HepG2 (cell line): ENCODE results near the gene NRGN. TPM values are rescaled to one million over a fixed set of nuclear protein-coding genes. Genes with fewer than 3 reads are reported as not detected.

Source experiments
- CBX5 ChIP-seq: sonication (generic); formaldehyde crosslinking; IDR thresholded peaks from 2 replicates; pipeline ENCODE4 v1.4.0; 2020; ENCODE audit warnings: missing genetic modification reagents, borderline replicate concordance
- CHCHD3 ChIP-seq: sonication (generic); formaldehyde crosslinking; IDR thresholded peaks from 2 replicates; pipeline ENCODE4 v1.8.0; 2022; ENCODE audit warnings: mild to moderate bottlenecking, missing genetic modification reagents, moderate library complexity
- EZH2 ChIP-seq: conservative IDR thresholded peaks from 2 replicates; pipeline ENCODE4 v1.6.1; 2012; ENCODE audit warnings: mild to moderate bottlenecking, low read depth, low read length, moderate library complexity
- FOXC1 ChIP-seq: sonication (generic); formaldehyde crosslinking; IDR thresholded peaks from 2 replicates; pipeline ENCODE4 v1.8.0; 2022; ENCODE audit warnings: mild to moderate bottlenecking, missing genetic modification reagents, borderline replicate concordance
- IRF1 ChIP-seq: sonication (generic); formaldehyde crosslinking; IDR thresholded peaks from 2 replicates; pipeline ENCODE4 v1.4.0; 2020; ENCODE audit warnings: low read depth, mild to moderate bottlenecking, missing genetic modification reagents
- LCORL ChIP-seq, 2 experiments: fragments of 450-650 bp in 1 of 2; sonication (generic) in 1 of 2; formaldehyde crosslinking in 1 of 2; IDR thresholded peaks; 2 replicates each; pipeline versions ENCODE4 v1.5.0 to v1.6.1; 2017 to 2020; ENCODE audit warnings: antibody characterized with exemption in 1 of 2, missing genetic modification reagents in 1 of 2
- MTA3 ChIP-seq: sonication (generic); formaldehyde crosslinking; IDR thresholded peaks from 2 replicates; pipeline ENCODE4 v1.4.0; 2020; ENCODE audit warnings: missing genetic modification reagents
- MXD4 ChIP-seq: IDR thresholded peaks from 2 replicates; pipeline ENCODE4 v1.6.1; 2016; ENCODE audit warnings: mild to moderate bottlenecking, missing biosample characterization, missing genetic modification reagents
- MYPOP ChIP-seq: sonication (generic); formaldehyde crosslinking; IDR thresholded peaks from 2 replicates; pipeline ENCODE4 v1.8.1; 2023; ENCODE audit warnings: mild to moderate bottlenecking, moderate library complexity, missing genetic modification reagents
- PATZ1 ChIP-seq: sonication (generic); formaldehyde crosslinking; IDR thresholded peaks from 2 replicates; pipeline ENCODE4 v1.4.0; 2020; ENCODE audit warnings: missing genetic modification reagents
- PHF20 ChIP-seq: sonication (generic); formaldehyde crosslinking; IDR thresholded peaks from 2 replicates; pipeline ENCODE4 v1.5.0; 2020; ENCODE audit warnings: mild to moderate bottlenecking, missing genetic modification reagents
- SATB2 ChIP-seq: sonication (generic); formaldehyde crosslinking; IDR thresholded peaks from 2 replicates; pipeline ENCODE4 v1.5.0; 2020; ENCODE audit warnings: missing genetic modification reagents
- TOE1 ChIP-seq: sonication (generic); formaldehyde crosslinking; IDR thresholded peaks from 2 replicates; pipeline ENCODE4 v1.4.0; 2020; ENCODE audit warnings: mild to moderate bottlenecking, missing genetic modification reagents
- ZBTB39 ChIP-seq: sonication (generic); formaldehyde crosslinking; IDR thresholded peaks from 2 replicates; pipeline ENCODE4 v1.5.0; 2020; ENCODE audit warnings: missing genetic modification reagents
- ZBTB42 ChIP-seq: sonication (generic); formaldehyde crosslinking; IDR thresholded peaks from 2 replicates; pipeline ENCODE4 v1.5.0; 2020; ENCODE audit warnings: mild to moderate bottlenecking, missing genetic modification reagents
- ZNF160 ChIP-seq: sonication (generic); formaldehyde crosslinking; IDR thresholded peaks from 2 replicates; pipeline ENCODE4 v1.8.0; 2022; ENCODE audit warnings: mild to moderate bottlenecking, inconsistent platforms, missing genetic modification reagents
- ZNF274 ChIP-seq: sonication (generic); formaldehyde crosslinking; IDR thresholded peaks from 2 replicates; pipeline ENCODE4 v1.5.1; 2020; ENCODE audit warnings: mild to moderate bottlenecking, missing genetic modification reagents
- ZNF326 ChIP-seq: sonication (generic); formaldehyde crosslinking; IDR thresholded peaks from 2 replicates; pipeline ENCODE4 v1.4.0; 2020; ENCODE audit warnings: missing genetic modification reagents, borderline replicate concordance
- ZNF484 ChIP-seq: sonication (generic); formaldehyde crosslinking; IDR thresholded peaks from 2 replicates; pipeline ENCODE4 v1.5.1; 2020; ENCODE audit warnings: mild to moderate bottlenecking, low read depth, missing genetic modification reagents, borderline replicate concordance
- ZNF605 ChIP-seq: sonication (generic); formaldehyde crosslinking; IDR thresholded peaks from 2 replicates; pipeline ENCODE4 v1.8.0; 2022; ENCODE audit warnings: mild to moderate bottlenecking, missing genetic modification reagents
- ZNF652 ChIP-seq: IDR thresholded peaks from 2 replicates; pipeline ENCODE4 v1.6.1; 2016; ENCODE audit warnings: low read depth, borderline replicate concordance
- ZNF780A ChIP-seq: sonication (generic); formaldehyde crosslinking; IDR thresholded peaks from 2 replicates; pipeline ENCODE4 v1.8.0; 2022; ENCODE audit warnings: mild to moderate bottlenecking, missing genetic modification reagents, moderate library complexity
- ZNF816 ChIP-seq: sonication (generic); formaldehyde crosslinking; IDR thresholded peaks from 2 replicates; pipeline ENCODE4 v1.8.0; 2022; ENCODE audit warnings: missing genetic modification reagents, mild to moderate bottlenecking, borderline replicate concordance
- ZSCAN20 ChIP-seq: sonication (generic); formaldehyde crosslinking; IDR thresholded peaks from 2 replicates; pipeline ENCODE4 v1.4.0; 2020; ENCODE audit warnings: missing genetic modification reagents, mild to moderate bottlenecking, borderline replicate concordance
- polyA plus RNA-seq, 8 experiments: library from polyadenylated mRNA; depleted of rRNA in 3 of 8; stranded (reverse) in 7 of 8; unstranded in 1 of 8; fragments of >200 nt; fragmentation: Illumina TruSeq in 4 of 8; extraction: Trizol in 4 of 8; gene quantifications; 2 replicates each; pipeline versions ENCODE4 v1.2.1 to v1.2.3, GENCODE V29; 2011 to 2016; ENCODE audit warnings: low read depth in 4 of 8, missing spikeins in 1 of 8, mixed read lengths in 1 of 8; ENCODE audit not compliant: insufficient read depth in 1 of 8
- total RNA-seq, 5 experiments: library from RNA; depleted of rRNA; stranded (reverse); fragments of >200 nt; fragmentation: Illumina TruSeq; extraction: Trizol; gene quantifications; 2 replicates each; pipeline ENCODE4 v1.2.3, GENCODE V29; 2016; ENCODE audit warnings: low read depth in 1 of 5

Gene NRGN
- total and polyA plus RNA-seq, 2 of the 13 experiments (the other 11 are each of a cell fraction or from before 2014, with no cell fraction given): 0.22 TPM; not detected in 1

GRCh38 chr11:124717786-124718651 lies 21.7 kb upstream of the NRGN start (continued):
- no peak for TF ChIP-seq ZNF652 (CRISPR knock-in tag)
- TF ChIP-seq PHF20 (CRISPR knock-in tag): no peak
- no peak for TF ChIP-seq TOE1 (CRISPR knock-in tag)
- peak; percentile 64 for TF ChIP-seq EZH2
- TF ChIP-seq CHCHD3: no peak
- TF ChIP-seq MYPOP (CRISPR knock-in tag): peak; percentile 68; the same call in 1 of the 2 replicates
- no peak for TF ChIP-seq ZSCAN20 (CRISPR knock-in tag)
- TF ChIP-seq PATZ1 (CRISPR knock-in tag): 0 out of 2 replicates have a peak, but pooled peaks have one; percentile 12
- TF ChIP-seq ZNF484 (CRISPR knock-in tag): no peak
- no peak for TF ChIP-seq ZNF326 (CRISPR knock-in tag)
- no peak for TF ChIP-seq ZNF605
- no peak for TF ChIP-seq ZBTB42
- no peak for TF ChIP-seq CBX5 (CRISPR knock-in tag)
- no peak for TF ChIP-seq ZNF780A (CRISPR knock-in tag)
- TF ChIP-seq ZNF274 (CRISPR knock-in tag): no peak
- TF ChIP-seq MTA3 (CRISPR knock-in tag): no peak
- TF ChIP-seq ZNF160 (CRISPR knock-in tag): no peak
- no peak for TF ChIP-seq LCORL (IDR thresholded peaks at IDR 0.05)
- no peak for TF ChIP-seq LCORL (CRISPR knock-in tag; IDR thresholded peaks at IDR 0.05)
- TF ChIP-seq MXD4 (CRISPR knock-in tag): no peak
- no peak for TF ChIP-seq ZNF816 (CRISPR knock-in tag)
- no peak for TF ChIP-seq SATB2 (CRISPR knock-in tag)
- no peak for TF ChIP-seq FOXC1 (CRISPR knock-in tag)
- TF ChIP-seq ZBTB39: no peak
- no peak for TF ChIP-seq IRF1 (CRISPR knock-in tag)
